ENCODE measurements around the gene MED19. TPM values are rescaled to one million over a fixed set of nuclear protein-coding genes. Genes with fewer than 3 reads are reported as not detected.

Gene MED19
- total and polyA plus RNA-seq, 3 donors from 2014 or later: 48.3 to 52.3 (median 49.9) TPM

- H3K27ac ChIP-seq: peak within 1 kb of the TSS; percentile 95 to 96
- WGBS, 2 donors: 0% methylated on average over 94 of the region's 96 CpGs; no CpG with 5 or more reads in 1 of the 2 donors
- DNase-seq: peak; percentile 100
- peak within 1 kb of the TSS; percentile 97 to 99 for H3K4me3 ChIP-seq
- H3K4me1 ChIP-seq: peaks cover 4% of the 10 kb centered on the region
- intact Hi-C loops (cut with DNase I; ENCODE audit: low total_unique reads): no loop called here
- no peaks in the 10 kb centered on the region for H3K27me3 ChIP-seq
- no peaks in the 10 kb centered on the region for H3K9me3 ChIP-seq
- no peaks in the 10 kb centered on the region for H3K36me3 ChIP-seq (ENCODE audit: low read depth, missing control alignments)
- TF ChIP-seq POLR2A (IDR thresholded peaks at IDR 0.05): no peak
- TF ChIP-seq, protein P1, sequence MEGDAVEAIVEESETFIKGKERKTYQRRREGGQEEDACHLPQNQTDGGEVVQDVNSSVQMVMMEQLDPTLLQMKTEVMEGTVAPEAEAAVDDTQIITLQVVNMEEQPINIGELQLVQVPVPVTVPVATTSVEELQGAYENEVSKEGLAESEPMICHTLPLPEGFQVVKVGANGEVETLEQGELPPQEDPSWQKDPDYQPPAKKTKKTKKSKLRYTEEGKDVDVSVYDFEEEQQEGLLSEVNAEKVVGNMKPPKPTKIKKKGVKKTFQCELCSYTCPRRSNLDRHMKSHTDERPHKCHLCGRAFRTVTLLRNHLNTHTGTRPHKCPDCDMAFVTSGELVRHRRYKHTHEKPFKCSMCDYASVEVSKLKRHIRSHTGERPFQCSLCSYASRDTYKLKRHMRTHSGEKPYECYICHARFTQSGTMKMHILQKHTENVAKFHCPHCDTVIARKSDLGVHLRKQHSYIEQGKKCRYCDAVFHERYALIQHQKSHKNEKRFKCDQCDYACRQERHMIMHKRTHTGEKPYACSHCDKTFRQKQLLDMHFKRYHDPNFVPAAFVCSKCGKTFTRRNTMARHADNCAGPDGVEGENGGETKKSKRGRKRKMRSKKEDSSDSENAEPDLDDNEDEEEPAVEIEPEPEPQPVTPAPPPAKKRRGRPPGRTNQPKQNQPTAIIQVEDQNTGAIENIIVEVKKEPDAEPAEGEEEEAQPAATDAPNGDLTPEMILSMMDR (IDR thresholded peaks at IDR 0.05): peak; percentile 44 to 51 (median 48)
These were observed 44.1 kb downstream of the MED19 start, which contains the start of gene ZDHHC5 for GRCh38 chr11:57667736-57668433. ZDHHC5 (plus strand) TSS chr11:57668114; CDS start chr11:57673091, 4,977 bp downstream.

- intact Hi-C loops (cut with DNase I; ENCODE audit: low total_unique reads): no loop called here
- 0 to 3% methylated on average over 17 to 29 of the region's 29 CpGs for WGBS, 2 donors
- Histone ChIP-seq H3K36me3 (ENCODE audit: low read depth, missing control alignments) (no peaks in the 10 kb centered on the region), H3K27ac (peak overlapping the region; percentile 95 to 96), H3K4me1 (peaks cover 4% of the 10 kb centered on the region), H3K27me3 (no peaks in the 10 kb centered on the region), H3K4me3 (peak overlapping the region; percentile 97 to 99), H3K9me3 (no peaks in the 10 kb centered on the region)
- no peak for TF ChIP-seq POLR2A (IDR thresholded peaks at IDR 0.05)
- TF ChIP-seq, protein P1 (IDR thresholded peaks at IDR 0.05): no peak
- DNase-seq: peak; percentile 100
These were observed 44.8 kb downstream of the MED19 start for GRCh38 chr11:57667117-57667735.

DNA sequence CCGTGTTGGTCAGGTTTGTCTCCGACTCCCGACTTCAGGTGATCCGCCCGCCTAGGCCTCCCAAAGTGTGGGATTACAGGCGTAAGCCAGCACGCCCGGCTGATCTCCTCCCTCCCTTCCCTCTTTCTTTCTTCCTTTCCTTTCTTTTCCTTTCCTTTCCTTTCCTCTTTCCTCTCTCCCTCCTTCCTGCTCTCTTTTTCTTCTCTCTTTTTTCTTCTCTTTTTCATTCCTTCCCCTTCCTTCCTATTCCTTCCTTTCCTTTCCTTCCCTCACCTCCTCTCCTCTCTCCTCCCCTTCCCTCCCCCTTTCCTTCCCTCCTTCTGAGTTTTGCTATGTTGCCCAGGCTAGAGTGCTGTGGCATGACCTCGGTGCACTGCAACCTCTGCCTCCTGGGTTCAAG lies 48.0 kb downstream of the MED19 start:
- no peak overlapping the region for H3K27ac ChIP-seq
- TF ChIP-seq POLR2A (IDR thresholded peaks at IDR 0.05): no peak
- TF ChIP-seq, protein P1 (IDR thresholded peaks at IDR 0.05): no peak
- intact Hi-C loops (cut with DNase I; ENCODE audit: low total_unique reads): no loop called here
- H3K9me3 ChIP-seq: no peaks in the 10 kb centered on the region
- no peaks in the 10 kb centered on the region for H3K36me3 ChIP-seq (ENCODE audit: low read depth, missing control alignments)
- no peak for DNase-seq
- 76 to 78% methylated on average over 9 of the region's 9 CpGs for WGBS, 2 donors
- H3K4me1 ChIP-seq: peaks cover under 1% of the 10 kb centered on the region
- H3K4me3 ChIP-seq: no peak overlapping the region
- no peaks in the 10 kb centered on the region for H3K27me3 ChIP-seq

DNA sequence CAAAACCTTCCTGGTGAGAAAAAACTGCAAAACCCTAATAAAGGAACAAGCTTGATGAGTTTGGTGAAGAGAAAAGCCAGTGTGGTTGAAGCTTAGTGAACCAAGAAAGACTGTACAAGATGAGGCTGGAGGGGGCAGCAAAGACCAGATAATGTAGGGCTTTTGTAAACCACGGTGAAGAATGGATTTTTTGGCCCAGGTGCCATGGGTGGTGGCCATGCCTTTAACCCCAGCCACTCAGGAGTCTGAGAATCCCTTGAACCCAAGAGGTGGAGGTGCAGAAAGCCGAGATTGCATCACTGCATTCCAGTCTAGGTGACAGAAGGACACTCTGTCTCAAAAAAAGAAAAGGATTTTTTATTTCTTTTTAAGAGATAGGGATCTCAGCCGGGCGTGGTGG lies 49.1 kb downstream of the MED19 start:
- DNase-seq: no peak
- no peak overlapping the region for H3K4me3 ChIP-seq
- 66 to 71% methylated on average over 4 of the region's 4 CpGs for WGBS, 2 donors
- H3K4me1 ChIP-seq: peaks cover 3% of the 10 kb centered on the region
- intact Hi-C loops (cut with DNase I; ENCODE audit: low total_unique reads): no loop called here
- no peaks in the 10 kb centered on the region for H3K9me3 ChIP-seq
- no peaks in the 10 kb centered on the region for H3K36me3 ChIP-seq (ENCODE audit: low read depth, missing control alignments)
- no peak overlapping the region for H3K27ac ChIP-seq
- no peak for TF ChIP-seq POLR2A (IDR thresholded peaks at IDR 0.05)
- TF ChIP-seq, protein P1 (IDR thresholded peaks at IDR 0.05): no peak
- no peaks in the 10 kb centered on the region for H3K27me3 ChIP-seq

Data from testis (tissue), 3 donors.